ENCODE results near the gene CD2. TPM values are rescaled to one million over a fixed set of nuclear protein-coding genes. Genes with fewer than 3 reads are reported as not detected.

CD2 gene
- under 1 TPM; 0.19 to 0.60 (median 0.26) TPM for polyA plus RNA-seq (ENCODE audit: insufficient read length in 4 of 4)

- DNase-seq (ENCODE audit: low read depth in 4 of 4, low spot score in 3 of 4), result no peak
Observed at GRCh38 chr1:116754198-116754977, at the start of gene CD2. TSS of gene CD2 (plus strand) at chr1:116754430. CDS start at chr1:116754493, 63 bp downstream.

GRCh38 chr1:116706123-116706522 is 48.1 kb upstream of the CD2 start:
- no peak for DNase-seq (ENCODE audit: low read depth in 4 of 4, low spot score in 3 of 4)

GRCh38 chr1:116706841-116707240 is 47.4 kb upstream of the CD2 start:
- DNase-seq (ENCODE audit: low read depth in 4 of 4, low spot score in 3 of 4), result no peak

GRCh38 chr1:116708255-116708900 is 45.9 kb upstream of the CD2 start:
- DNase-seq (ENCODE audit: low read depth in 4 of 4, low spot score in 3 of 4), result no peak

- no peak for DNase-seq (ENCODE audit: low read depth in 4 of 4, low spot score in 3 of 4)
Observed at GRCh38 chr1:116709666-116710167, 44.5 kb upstream of the CD2 start.

GRCh38 chr1:116710420-116711262 is 43.6 kb upstream of the CD2 start:
- DNase-seq (ENCODE audit: low read depth in 4 of 4, low spot score in 3 of 4), result no peak

- no peak for DNase-seq (ENCODE audit: low read depth in 4 of 4, low spot score in 3 of 4)
Observed at GRCh38 chr1:116711263-116711840, 42.9 kb upstream of the CD2 start.

GRCh38 chr1:116712510-116712909 is 41.7 kb upstream of the CD2 start:
- DNase-seq (ENCODE audit: low read depth in 4 of 4, low spot score in 3 of 4), result no peak

- DNase-seq (ENCODE audit: low read depth in 4 of 4, low spot score in 3 of 4), result no peak
Observed at GRCh38 chr1:116713474-116713873, 40.8 kb upstream of the CD2 start.

- no peak for DNase-seq (ENCODE audit: low read depth in 4 of 4, low spot score in 3 of 4)
Observed at GRCh38 chr1:116716391-116716790, 37.8 kb upstream of the CD2 start.

- no peak for DNase-seq (ENCODE audit: low read depth in 4 of 4, low spot score in 3 of 4)
Observed at GRCh38 chr1:116717318-116717717, 36.9 kb upstream of the CD2 start.

- no peak for DNase-seq (ENCODE audit: low read depth in 4 of 4, low spot score in 3 of 4)
Observed at GRCh38 chr1:116720364-116721038, 33.7 kb upstream of the CD2 start.

GRCh38 chr1:116721039-116721405 is 33.2 kb upstream of the CD2 start:
- no peak for DNase-seq (ENCODE audit: low read depth in 4 of 4, low spot score in 3 of 4)

- no peak for DNase-seq (ENCODE audit: low read depth in 4 of 4, low spot score in 3 of 4)
Observed at GRCh38 chr1:116721451-116722007, 32.7 kb upstream of the CD2 start.

GRCh38 chr1:116722016-116722838 is 32.0 kb upstream of the CD2 start:
- no peak for DNase-seq (ENCODE audit: low read depth in 4 of 4, low spot score in 3 of 4)

- peak in 2 of 4 donors; percentile 22 to 30 for DNase-seq (ENCODE audit: low read depth in 4 of 4, low spot score in 3 of 4)
Observed at GRCh38 chr1:116724765-116725375, 29.4 kb upstream of the CD2 start.

- DNase-seq (ENCODE audit: low read depth in 4 of 4, low spot score in 3 of 4), result no peak
Observed at GRCh38 chr1:116725798-116726197, 28.4 kb upstream of the CD2 start.
